Stimulated activated memory B cell treated with anti-CD40 and anti-IgM and Interleukin-4, amounts not matched to agents 10 μg/mL and 1 μg/mL and 100 μg/mL, for 72 hours (primary cell): ENCODE results near the gene POLR2B.

Source experiments
- ATAC-seq: fragments of 150-1000 bp; cut with Tn5 transposase; 2 replicates; pipeline ENCODE4 v1.10.0; 2021
- H3K27ac Mint-ChIP-seq: one replicate; pipeline ENCODE4 v1.8.0; 2022; ENCODE audit warnings: mild to moderate bottlenecking, mixed read lengths
- H3K27me3 Mint-ChIP-seq: one replicate; pipeline ENCODE4 v1.8.0; 2022; ENCODE audit warnings: mixed read lengths
- H3K36me3 Mint-ChIP-seq: one replicate; pipeline ENCODE4 v1.8.0; 2022; ENCODE audit warnings: mixed read lengths
- H3K4me1 Mint-ChIP-seq: one replicate; pipeline ENCODE4 v1.8.0; 2022; ENCODE audit warnings: mixed read lengths
- H3K4me3 Mint-ChIP-seq: one replicate; pipeline ENCODE4 v1.8.0; 2022; ENCODE audit warnings: mild to moderate bottlenecking, moderate library complexity, mixed read lengths
- H3K9me3 Mint-ChIP-seq: one replicate; pipeline ENCODE4 v1.8.0; 2022; ENCODE audit warnings: mixed read lengths

The POLR2B gene

GRCh38 chr4:57077550-57078343, 99.1 kb downstream of the POLR2B start:
- H3K4me1 Mint-ChIP-seq: no peaks in the 10 kb centered on the region

GRCh38 chr4:57078685-57079521, 100.2 kb downstream of the POLR2B start:
- H3K4me1 Mint-ChIP-seq: no peaks in the 10 kb centered on the region
- no peaks in the 10 kb centered on the region for H3K9me3 Mint-ChIP-seq
- H3K27ac Mint-ChIP-seq: no peak overlapping the region
- ATAC-seq: peak; percentile 9
- H3K4me3 Mint-ChIP-seq: no peak overlapping the region
- H3K36me3 Mint-ChIP-seq: no peaks in the 10 kb centered on the region
- peaks cover 30% of the 10 kb centered on the region for H3K27me3 Mint-ChIP-seq

More at GRCh38 chr4:57077550-57078343, 99.1 kb downstream of the POLR2B start:
- H3K27ac Mint-ChIP-seq: no peak overlapping the region
- peaks cover 37% of the 10 kb centered on the region for H3K27me3 Mint-ChIP-seq
- no peak for ATAC-seq
- H3K36me3 Mint-ChIP-seq: no peaks in the 10 kb centered on the region
- no peak overlapping the region for H3K4me3 Mint-ChIP-seq
- no peaks in the 10 kb centered on the region for H3K9me3 Mint-ChIP-seq
